Aorta (tissue), 5 donors: ENCODE measurements around the gene CTNNBL1. TPM values are rescaled to one million over a fixed set of nuclear protein-coding genes. Genes with fewer than 3 reads are reported as not detected.

Experiments
- ATAC-seq: fragments of 200-7000 bp; cut with Tn5 transposase; one replicate; pipeline ENCODE4 v1.9.1; 2022; ENCODE audit warnings: moderate library complexity; ENCODE audit not compliant: low FRiP score
- DNase-seq, 2 donors: peaks; one replicate each; pipeline ENCODE4 v3.0.0-alpha.2; 2020
- H3K27ac ChIP-seq, 2 donors: one replicate each; pipeline ENCODE4 v1.5.1; 2013; ENCODE audit warnings: low read length in 2 of 2, mild to moderate bottlenecking in 2 of 2, moderate library complexity in 2 of 2, control low read depth in 1 of 2, inconsistent platforms in 1 of 2, low read depth in 1 of 2
- H3K27me3 ChIP-seq, 2 donors: one replicate each; pipeline ENCODE4 v1.6.1; 2013; ENCODE audit warnings: control low read depth in 1 of 2, low read length in 1 of 2, mild to moderate bottlenecking in 1 of 2, moderate library complexity in 1 of 2; ENCODE audit not compliant: insufficient read depth in 2 of 2, control insufficient read depth in 1 of 2
- H3K36me3 ChIP-seq, 2 donors: one replicate each; pipeline ENCODE4 v1.6.1; 2013; ENCODE audit warnings: control low read depth in 1 of 2, low read length in 1 of 2, mild to moderate bottlenecking in 1 of 2; ENCODE audit not compliant: insufficient read depth in 2 of 2, control insufficient read depth in 1 of 2
- H3K4me1 ChIP-seq, 2 donors: one replicate each; pipeline ENCODE4 v1.6.1; 2013; ENCODE audit warnings: low read length in 2 of 2, control low read depth in 1 of 2, mild to moderate bottlenecking in 1 of 2, moderate library complexity in 1 of 2; ENCODE audit not compliant: insufficient read depth in 2 of 2, control insufficient read depth in 1 of 2
- H3K4me3 ChIP-seq, 2 donors: one replicate each; pipeline ENCODE4 v1.5.1; 2013; ENCODE audit warnings: low read length in 2 of 2, control low read depth in 1 of 2, mild to moderate bottlenecking in 1 of 2
- H3K9me3 ChIP-seq: one replicate; pipeline ENCODE4 v1.6.1; 2013; ENCODE audit warnings: mild to moderate bottlenecking, low read length; ENCODE audit not compliant: control insufficient read depth
- WGBS, 2 donors: extraction: QIAGEN DNeasy Blood & Tissue Kit; methylation state at CpG; one replicate each; pipeline ENCODE4 v1.1.7; 2013; 5-methylcytosine and 5-hydroxymethylcytosine counted together
- intact Hi-C, 2 donors: fragments of 100-400 bp; cut with DNase I; formaldehyde crosslinking; loops; one replicate each; pipeline versions ENCODE4 v1.14.2 to v1.15.0; 2022
- polyA plus RNA-seq, 2 donors: library from polyadenylated mRNA; stranded (reverse); fragments of 200-250 nt; gene quantifications; one replicate each; pipeline ENCODE4 v1.2.3, GENCODE V29; 2013
- total RNA-seq, 2 donors: library from RNA; stranded (reverse); fragmentation: NEBNext Ultra II Directional; extraction: Animal tissue kit (Norgen Biotek cat#: 25700); gene quantifications; one replicate each; pipeline ENCODE4 v1.2.1, GENCODE V29; 2021
- donor health status: healthy with polysubstance abuse.
- donor health status: Bipolar disorder and iron deficiency.
- donor health status: DM: no; HTN: no; CAD: no.
- donor health status: DM: no; HTN: no; CAD: no.
- donor health status: DM: yes; HTN: yes; CAD: no.

Gene CTNNBL1
- total and polyA plus RNA-seq, 4 donors: 42.9 to 71.2 (median 54.4) TPM

DNA sequence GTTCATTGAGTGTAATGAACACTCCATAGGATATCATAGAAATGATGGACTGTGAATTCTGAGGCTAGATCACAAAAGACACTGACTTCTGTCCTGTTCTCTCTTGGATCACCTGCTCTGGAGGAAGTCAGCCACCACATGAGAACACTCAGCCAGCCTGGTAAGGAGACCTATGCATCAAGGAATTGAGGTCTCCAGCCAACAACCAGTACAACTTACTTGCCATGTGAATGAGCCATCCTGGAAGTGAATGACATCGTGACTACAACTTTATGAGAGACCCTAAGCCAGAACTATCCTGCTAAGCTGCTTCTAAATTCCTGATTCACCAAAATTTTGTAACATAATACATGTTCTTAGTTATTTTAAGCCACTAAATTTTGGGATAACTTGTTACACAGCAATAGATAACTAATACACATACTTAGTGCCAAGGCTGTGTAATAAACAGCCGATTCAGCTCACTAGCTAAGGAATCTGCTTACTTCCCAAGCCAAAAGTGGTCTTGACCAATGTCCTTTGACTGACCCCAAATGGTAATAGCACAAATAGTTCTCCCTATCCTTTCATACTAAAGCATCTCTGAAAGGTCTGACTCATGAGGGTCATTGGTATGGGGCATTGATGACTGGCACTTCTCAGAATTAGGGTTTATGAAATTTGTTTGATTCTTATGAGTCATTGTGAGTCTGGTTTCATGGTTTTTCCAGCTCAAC is 6.9 kb upstream of the CTNNBL1 start:
- intact Hi-C loops: no loop called here
- Histone ChIP-seq H3K27ac (no peak overlapping the region), H3K4me3 (no peak overlapping the region), H3K4me1 (no peaks in the 10 kb centered on the region), H3K27me3 (peaks cover 0 to 1% of the 10 kb centered on the region in 2 donors), H3K9me3 (no peaks in the 10 kb centered on the region), H3K36me3 (no peaks in the 10 kb centered on the region)
- no peak for DNase-seq
- no peak for ATAC-seq
- WGBS, 2 donors: 88 to 89% methylated on average over 2 of the region's 2 CpGs

DNA sequence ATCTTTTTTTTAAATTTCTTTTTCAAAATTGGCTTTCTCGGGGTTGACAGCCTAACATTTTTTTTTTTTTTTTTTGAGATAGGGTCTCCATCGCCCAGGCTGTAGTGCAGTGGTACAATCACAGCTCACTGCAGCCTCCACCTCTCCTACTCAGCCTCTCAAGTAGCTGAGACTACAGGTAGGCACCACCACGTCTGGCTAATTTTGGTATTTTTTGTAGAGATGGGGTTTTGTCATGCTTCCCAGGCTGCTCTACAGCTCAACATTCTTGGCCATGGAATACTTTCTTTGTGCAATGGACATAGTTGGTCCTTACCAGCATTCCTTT is 6.4 kb upstream of the CTNNBL1 start:
- intact Hi-C loops: no loop called here
- peaks cover 0 to 1% of the 10 kb centered on the region in 2 donors for H3K27me3 ChIP-seq
- DNase-seq (no peak), ATAC-seq (no peak)
- H3K4me1 ChIP-seq: no peaks in the 10 kb centered on the region
- H3K9me3 ChIP-seq: no peaks in the 10 kb centered on the region
- H3K4me3 ChIP-seq: no peak overlapping the region
- H3K27ac ChIP-seq: no peak overlapping the region
- H3K36me3 ChIP-seq: no peaks in the 10 kb centered on the region
- 70 to 74% methylated on average over 3 of the region's 3 CpGs for WGBS, 2 donors

DNA sequence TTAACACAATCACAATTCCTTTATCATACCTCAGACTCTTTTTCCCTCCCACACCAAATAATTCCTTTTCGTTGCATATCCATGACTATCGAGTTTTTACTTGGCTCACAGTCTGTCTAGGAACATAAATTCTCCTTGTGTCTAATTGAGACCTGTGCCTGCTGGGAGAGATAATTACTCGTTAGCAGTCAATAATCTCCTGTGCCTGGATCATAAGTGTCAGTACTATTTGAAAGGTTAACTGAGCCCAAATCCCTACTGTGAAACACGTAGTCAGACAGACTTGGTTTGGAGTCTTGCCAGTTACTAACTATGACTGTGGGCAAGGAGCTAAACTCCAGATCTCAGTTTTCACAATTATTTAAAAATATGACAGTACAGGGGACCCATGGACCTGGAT is 5.7 kb upstream of the CTNNBL1 start:
- intact Hi-C loops: no loop called here
- peaks cover 0 to 1% of the 10 kb centered on the region in 2 donors for H3K27me3 ChIP-seq
- no peak overlapping the region for H3K4me3 ChIP-seq
- 55 to 64% methylated on average over 4 of the region's 4 CpGs for WGBS, 2 donors
- H3K36me3 ChIP-seq: no peaks in the 10 kb centered on the region
- no peaks in the 10 kb centered on the region for H3K9me3 ChIP-seq
- ATAC-seq (no peak), DNase-seq (no peak)
- no peaks in the 10 kb centered on the region for H3K4me1 ChIP-seq
- H3K27ac ChIP-seq: no peak overlapping the region

- Histone ChIP-seq H3K27ac (no peak overlapping the region), H3K9me3 (no peaks in the 10 kb centered on the region), H3K4me3 (no peak overlapping the region), H3K4me1 (peaks cover 0 to 4% of the 10 kb centered on the region in 2 donors), H3K27me3 (peaks cover 0 to 1% of the 10 kb centered on the region in 2 donors), H3K36me3 (no peaks in the 10 kb centered on the region)
- intact Hi-C loops: no loop called here
- 74% methylated on average over 5 of the region's 5 CpGs for WGBS, 2 donors
- ATAC-seq (no peak), DNase-seq (no peak)
Observed at GRCh38 chr20:37690626-37691369, 3.0 kb upstream of the CTNNBL1 start.

DNA sequence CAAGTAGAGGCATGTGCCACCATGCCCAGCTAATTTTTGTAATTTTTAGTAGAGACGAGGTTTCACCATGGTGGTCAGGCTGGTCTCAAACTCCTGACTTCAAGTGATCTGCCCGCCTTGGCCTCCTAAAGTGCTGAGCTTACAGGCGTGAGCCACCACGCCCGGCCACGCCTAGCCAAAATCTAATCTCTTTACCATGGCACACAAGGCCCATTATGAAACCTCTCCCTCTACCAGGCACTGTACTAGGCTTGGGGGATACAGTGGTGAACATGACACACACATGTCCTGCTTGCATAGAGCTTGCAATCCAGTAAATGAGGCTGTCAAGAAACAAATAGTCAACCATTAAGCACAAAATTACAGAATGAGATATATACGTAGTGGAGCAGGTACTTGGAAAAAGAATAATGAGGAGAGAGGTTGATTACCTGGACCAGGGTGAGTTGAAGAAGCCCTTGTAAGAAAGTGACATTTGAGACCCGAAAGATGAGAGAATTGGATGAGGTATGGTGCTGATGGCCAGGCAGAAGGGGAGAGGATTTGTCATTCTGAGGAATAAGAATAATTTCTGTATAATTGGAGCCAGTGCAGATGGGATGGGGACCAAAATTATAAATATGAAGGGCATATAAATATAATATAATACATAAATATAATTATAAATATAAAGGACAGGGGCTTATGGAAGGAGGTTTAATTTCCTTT is 1.2 kb upstream of the CTNNBL1 start:
- 84 to 91% methylated on average over 8 of the region's 8 CpGs for WGBS, 2 donors
- ATAC-seq (no peak), DNase-seq (no peak)
- peaks cover 0 to 4% of the 10 kb centered on the region in 2 donors for H3K4me1 ChIP-seq
- H3K27ac ChIP-seq: no peak overlapping the region
- H3K9me3 ChIP-seq: no peaks in the 10 kb centered on the region
- H3K36me3 ChIP-seq: no peaks in the 10 kb centered on the region
- intact Hi-C loops: no loop called here
- H3K4me3 ChIP-seq: no peak overlapping the region
- H3K27me3 ChIP-seq: peaks cover 0 to 1% of the 10 kb centered on the region in 2 donors

DNA sequence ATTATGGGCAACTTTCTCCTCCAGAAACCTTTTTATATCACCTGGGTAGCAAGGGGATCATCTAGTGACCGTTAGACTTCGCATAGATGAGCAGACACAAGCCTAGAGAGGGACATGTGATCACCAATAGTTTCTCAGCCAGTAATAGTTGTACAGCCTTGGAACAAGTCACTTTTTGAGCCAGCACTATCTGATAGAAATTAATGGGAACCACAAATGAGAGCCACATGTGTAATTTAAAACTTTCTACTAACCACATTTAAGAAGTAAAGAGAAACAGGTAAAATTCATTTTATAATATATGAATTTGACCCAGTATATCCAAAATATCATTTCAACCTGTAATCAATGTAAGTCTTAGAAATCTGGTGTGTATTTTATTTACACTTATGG is 592 bp upstream of the CTNNBL1 start:
- intact Hi-C loops: no loop called here
- H3K4me1 ChIP-seq: peaks cover 0 to 4% of the 10 kb centered on the region in 2 donors
- H3K36me3 ChIP-seq: no peaks in the 10 kb centered on the region
- no peaks in the 10 kb centered on the region for H3K9me3 ChIP-seq
- ATAC-seq (no peak), DNase-seq (no peak)
- peak overlapping the region; percentile 34 to 54 for H3K4me3 ChIP-seq
- H3K27ac ChIP-seq: no peak overlapping the region
- peaks cover 0 to 1% of the 10 kb centered on the region in 2 donors for H3K27me3 ChIP-seq
- WGBS, 2 donors: 83 to 85% methylated on average over 2 of the region's 2 CpGs

GRCh38 chr20:37695684-37696342 is 2.0 kb downstream of the CTNNBL1 start:
- Histone ChIP-seq H3K9me3 (no peaks in the 10 kb centered on the region), H3K36me3 (no peaks in the 10 kb centered on the region), H3K27ac (no peak overlapping the region), H3K27me3 (no peaks in the 10 kb centered on the region), H3K4me3 (no peak overlapping the region), H3K4me1 (peaks cover 0 to 4% of the 10 kb centered on the region in 2 donors)
- ATAC-seq: no peak
- WGBS, 2 donors: 80 to 84% methylated on average over 3 of the region's 3 CpGs
- intact Hi-C loops: no loop called here
- DNase-seq: no peak

DNA sequence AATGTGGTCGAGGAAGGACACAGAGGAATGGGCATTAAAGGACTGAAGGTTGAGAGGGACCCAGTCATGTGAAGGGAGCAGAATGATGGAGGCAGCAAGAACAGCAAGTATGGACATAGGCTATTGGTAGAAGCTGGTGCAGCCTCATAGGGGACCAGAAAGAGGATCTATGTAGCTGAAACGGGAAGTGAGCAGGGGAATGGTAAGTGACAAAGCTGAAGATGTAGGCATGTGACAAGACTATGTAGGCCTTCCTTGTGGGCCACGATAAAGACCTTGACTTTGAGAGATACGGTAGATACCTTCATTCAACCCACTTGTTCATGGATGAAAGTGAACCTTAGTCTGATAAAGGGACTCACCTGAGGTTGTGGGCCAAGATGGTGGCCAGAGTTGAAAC is 3.5 kb downstream of the CTNNBL1 start:
- Histone ChIP-seq H3K27ac (no peak overlapping the region), H3K9me3 (no peaks in the 10 kb centered on the region), H3K4me3 (no peak overlapping the region), H3K36me3 (no peaks in the 10 kb centered on the region), H3K4me1 (peaks cover 0 to 4% of the 10 kb centered on the region in 2 donors), H3K27me3 (no peaks in the 10 kb centered on the region)
- DNase-seq (no peak), ATAC-seq (no peak)
- intact Hi-C loops: no loop called here
- WGBS, 2 donors: 93% methylated on average over 4 of the region's 4 CpGs
